HepG2 (cell line): ENCODE data around the gene ATP4B. TPM values are rescaled to one million over a fixed set of nuclear protein-coding genes. Genes with fewer than 3 reads are reported as not detected.

Source experiments
- ATAC-seq: fragments of 200-7000 bp; cut with Tn5 transposase; 3 replicates; pipeline ENCODE4 v1.9.1; 2020; ENCODE audit warnings: mild to moderate bottlenecking, moderate library complexity
- BruUV-seq: library from RNA; stranded (reverse); fragments of 400-500 nt; replicated peaks from 2 replicates; lab custom pipeline; 2021; lab: Mats Ljungman, UMichigan
- CTCF ChIA-PET: fragments of 300-600 bp; formaldehyde crosslinking; extraction: SDS; loops from one replicate; lab custom pipeline; 2021; ENCODE audit warnings: low total read pairs, inconsistent platforms, low intra/inter-chr PET ratio; lab: Yijun Ruan, JAX
- POLR2A ChIA-PET: fragments of 350-600 bp; sonication (Branson Sonifier 250); formaldehyde crosslinking; loops from one replicate; lab custom pipeline; 2020; ENCODE audit warnings: antibody characterized with exemption, inconsistent platforms; lab: Yijun Ruan, JAX
- DNase-seq: peaks from one replicate; pipeline ENCODE4 v3.0.0-alpha.2; 2015; ENCODE audit warnings: low spot score
- FAIRE-seq: peaks from 3 replicates; lab custom pipeline; 2011; peaks lifted over from hg19 to GRCh38; lab: Jason Lieb, UNC
- H2AFZ ChIP-seq: one replicate; pipeline ENCODE4 v1.6.1; 2011; ENCODE audit warnings: low read length, inconsistent platforms
- H3K27ac ChIP-seq: fragments of 300-600 bp; 3 replicates; pipeline ENCODE4 v1.8.0; 2011; ENCODE audit warnings: mixed run types, mild to moderate bottlenecking, mixed read lengths, low read length, inconsistent platforms; ENCODE audit not compliant: insufficient read depth; ENCODE audit errors: extremely low read length
- H3K27me3 ChIP-seq, 2 experiments: fragments of 200-600 bp in 1 of 2; 2 replicates in 1 of 2; 3 replicates in 1 of 2; pipeline versions ENCODE4 v1.6.0 to v1.8.0; 2011; ENCODE audit warnings: low read length in 2 of 2, mild to moderate bottlenecking in 2 of 2, moderate library complexity in 2 of 2, inconsistent platforms in 1 of 2; ENCODE audit not compliant: insufficient read depth in 2 of 2, control insufficient read depth in 1 of 2
- H3K36me3 ChIP-seq, 2 experiments: fragments of 200-600 bp in 1 of 2; replicated peaks in 1 of 2; 2 replicates in 1 of 2; 3 replicates in 1 of 2; pipeline versions ENCODE4 v1.5.1 to v1.8.0; 2011; ENCODE audit warnings: low read length in 2 of 2, inconsistent platforms in 1 of 2; ENCODE audit not compliant: insufficient read depth in 2 of 2, control insufficient read depth in 1 of 2
- H3K4me1 ChIP-seq: 2 replicates; pipeline ENCODE4 v1.5.1; 2012; ENCODE audit warnings: low read length, inconsistent platforms; ENCODE audit not compliant: insufficient read depth
- H3K4me2 ChIP-seq: 2 replicates; pipeline ENCODE4 v1.6.0; 2011; ENCODE audit warnings: low read depth, low read length, inconsistent platforms
- H3K4me3 ChIP-seq, 3 experiments: fragments of 200-600 bp in 1 of 3; sonication (generic), shearing (Covaris generic) in 1 of 3; replicated peaks in 1 of 3; 2 replicates each; pipeline ENCODE4 v1.5.1; 2011 to 2016; ENCODE audit warnings: low read length in 3 of 3, inconsistent platforms in 2 of 3, low read depth in 2 of 3, mild to moderate bottlenecking in 2 of 3, control low read depth in 1 of 3, mixed read lengths in 1 of 3; ENCODE audit not compliant: insufficient read depth in 1 of 3
- H3K79me2 ChIP-seq: one replicate; pipeline ENCODE4 v1.6.1; 2011; ENCODE audit warnings: low read length, inconsistent platforms; ENCODE audit not compliant: insufficient read depth
- H3K9ac ChIP-seq: 2 replicates; pipeline ENCODE4 v1.6.0; 2011; ENCODE audit warnings: mild to moderate bottlenecking, low read depth, low read length, inconsistent platforms; ENCODE audit not compliant: insufficient read depth
- H3K9me3 ChIP-seq: 2 replicates; pipeline ENCODE4 v1.5.1; 2012; ENCODE audit warnings: mild to moderate bottlenecking, low read length
- H4K20me1 ChIP-seq: 2 replicates; pipeline ENCODE4 v1.6.0; 2011; ENCODE audit warnings: inconsistent platforms, mild to moderate bottlenecking, low read length, moderate library complexity; ENCODE audit not compliant: insufficient read depth
- ARNT2 ChIP-seq: sonication (generic); formaldehyde crosslinking; IDR thresholded peaks from 2 replicates; pipeline ENCODE4 v1.8.0; 2022; ENCODE audit warnings: mild to moderate bottlenecking, low read depth, missing genetic modification reagents, moderate library complexity
- CHD4 ChIP-seq: fragments of 200-600 bp; sonication (generic); IDR thresholded peaks from 2 replicates; pipeline ENCODE4 v1.7.0; 2017; ENCODE audit warnings: mild to moderate bottlenecking, low read length, borderline replicate concordance
- GABPB1 ChIP-seq: IDR thresholded peaks from 2 replicates; pipeline ENCODE4 v1.6.1; 2016; ENCODE audit warnings: mild to moderate bottlenecking, missing genetic modification reagents, moderate library complexity, missing compliant biosample characterization
- HIVEP1 ChIP-seq: sonication (generic); formaldehyde crosslinking; IDR thresholded peaks from 2 replicates; pipeline ENCODE4 v1.4.0; 2020; ENCODE audit warnings: mild to moderate bottlenecking, missing genetic modification reagents
- HNRNPH1 ChIP-seq: fragments of 200-400 bp; formaldehyde crosslinking; optimal IDR thresholded peaks from 2 replicates; pipeline ENCODE3; 2017; ENCODE audit warnings: mild to moderate bottlenecking, low read depth, low read length
- HOXA3 ChIP-seq: sonication (generic); formaldehyde crosslinking; IDR thresholded peaks from 2 replicates; pipeline ENCODE4 v1.5.0; 2020; ENCODE audit warnings: missing genetic modification reagents
- IKZF4 ChIP-seq: sonication (generic); formaldehyde crosslinking; IDR thresholded peaks from 2 replicates; pipeline ENCODE4 v1.5.1; 2020; ENCODE audit warnings: borderline replicate concordance, mild to moderate bottlenecking, low read depth, missing genetic modification reagents; ENCODE audit errors: not compliant biosample characterization
- MYC ChIP-seq: sonication (generic); formaldehyde crosslinking; IDR thresholded peaks from 2 replicates; pipeline ENCODE4 v1.9.0; 2021; ENCODE audit warnings: missing genetic modification reagents, borderline replicate concordance
- NR2C2 ChIP-seq: sonication (generic); formaldehyde crosslinking; IDR thresholded peaks from 2 replicates; pipeline ENCODE4 v1.4.0; 2020; ENCODE audit warnings: missing genetic modification reagents, mild to moderate bottlenecking, moderate library complexity, borderline replicate concordance
- TERF1 ChIP-seq: sonication (generic); formaldehyde crosslinking; IDR thresholded peaks from 2 replicates; pipeline ENCODE4 v1.8.0; 2022; ENCODE audit warnings: mild to moderate bottlenecking, missing genetic modification reagents, moderate library complexity
- ZBTB21 ChIP-seq: sonication (generic); formaldehyde crosslinking; IDR thresholded peaks from 2 replicates; pipeline ENCODE4 v1.4.0; 2020; ENCODE audit warnings: missing genetic modification reagents
- ZBTB26 ChIP-seq: IDR thresholded peaks from 2 replicates; pipeline ENCODE4 v1.6.1; 2016; ENCODE audit warnings: missing compliant biosample characterization, missing genetic modification reagents, borderline replicate concordance
- ZFP62 ChIP-seq: sonication (generic); formaldehyde crosslinking; IDR thresholded peaks from 2 replicates; pipeline ENCODE4 v1.4.0; 2020; ENCODE audit warnings: missing genetic modification reagents
- ZNF138 ChIP-seq: sonication (generic); formaldehyde crosslinking; IDR thresholded peaks from 2 replicates; pipeline ENCODE4 v1.5.0; 2020; ENCODE audit warnings: mild to moderate bottlenecking, low read depth, missing genetic modification reagents
- ZNF274 ChIP-seq: sonication (generic); formaldehyde crosslinking; IDR thresholded peaks from 2 replicates; pipeline ENCODE4 v1.5.1; 2020; ENCODE audit warnings: mild to moderate bottlenecking, missing genetic modification reagents
- ZNF501 ChIP-seq: sonication (generic); formaldehyde crosslinking; IDR thresholded peaks from 2 replicates; pipeline ENCODE4 v1.5.1; 2020; ENCODE audit warnings: mild to moderate bottlenecking, moderate library complexity, missing genetic modification reagents
- ZNF878 ChIP-seq: sonication (generic); formaldehyde crosslinking; IDR thresholded peaks from 2 replicates; pipeline ENCODE4 v1.8.1; 2023; ENCODE audit warnings: mild to moderate bottlenecking, missing genetic modification reagents, moderate library complexity
- WGBS: methylation state at CpG from one replicate; pipeline ENCODE4 v1.1.6; 2017; ENCODE audit warnings: low lambda C conversion rate; 5-methylcytosine and 5-hydroxymethylcytosine counted together
- in situ Hi-C: cut with HindIII; loops from 2 replicates; pipeline ENCODE4 v1.10.0; 2017; ENCODE audit warnings: low pct_unique_long_range_greater_than_20kb; ENCODE audit not compliant: extremely low pct_ligation_motif_present
- intact Hi-C: fragments of 100-400 bp; cut with micrococcal nuclease; formaldehyde crosslinking; loops from one replicate; pipeline ENCODE4 v1.10.0; 2022; ENCODE audit not compliant: unreplicated experiment
- polyA plus RNA-seq, 8 experiments: library from polyadenylated mRNA; depleted of rRNA in 3 of 8; stranded (reverse) in 7 of 8; unstranded in 1 of 8; fragments of >200 nt; fragmentation: Illumina TruSeq in 4 of 8; extraction: Trizol in 4 of 8; gene quantifications; 2 replicates each; pipeline versions ENCODE4 v1.2.1 to v1.2.3, GENCODE V29; 2011 to 2016; ENCODE audit warnings: low read depth in 4 of 8, missing spikeins in 1 of 8, mixed read lengths in 1 of 8; ENCODE audit not compliant: insufficient read depth in 1 of 8
- total RNA-seq, 5 experiments: library from RNA; depleted of rRNA; stranded (reverse); fragments of >200 nt; fragmentation: Illumina TruSeq; extraction: Trizol; gene quantifications; 2 replicates each; pipeline ENCODE4 v1.2.3, GENCODE V29; 2016; ENCODE audit warnings: low read depth in 1 of 5
- TF ChIP-seq, protein P1 (sequence below): IDR thresholded peaks from 2 replicates; pipeline ENCODE4 v1.6.1; 2016; ENCODE audit warnings: low read depth, borderline replicate concordance
- TF ChIP-seq, protein P2 (sequence below): sonication (generic); formaldehyde crosslinking; IDR thresholded peaks from 2 replicates; pipeline ENCODE4 v1.8.0; 2022; ENCODE audit warnings: missing genetic modification reagents, low read depth, mild to moderate bottlenecking, borderline replicate concordance

ATP4B gene
- total and polyA plus RNA-seq, 2 of the 13 experiments (the other 11 are each of a cell fraction or from before 2014, with no cell fraction given) = not detected

DNA sequence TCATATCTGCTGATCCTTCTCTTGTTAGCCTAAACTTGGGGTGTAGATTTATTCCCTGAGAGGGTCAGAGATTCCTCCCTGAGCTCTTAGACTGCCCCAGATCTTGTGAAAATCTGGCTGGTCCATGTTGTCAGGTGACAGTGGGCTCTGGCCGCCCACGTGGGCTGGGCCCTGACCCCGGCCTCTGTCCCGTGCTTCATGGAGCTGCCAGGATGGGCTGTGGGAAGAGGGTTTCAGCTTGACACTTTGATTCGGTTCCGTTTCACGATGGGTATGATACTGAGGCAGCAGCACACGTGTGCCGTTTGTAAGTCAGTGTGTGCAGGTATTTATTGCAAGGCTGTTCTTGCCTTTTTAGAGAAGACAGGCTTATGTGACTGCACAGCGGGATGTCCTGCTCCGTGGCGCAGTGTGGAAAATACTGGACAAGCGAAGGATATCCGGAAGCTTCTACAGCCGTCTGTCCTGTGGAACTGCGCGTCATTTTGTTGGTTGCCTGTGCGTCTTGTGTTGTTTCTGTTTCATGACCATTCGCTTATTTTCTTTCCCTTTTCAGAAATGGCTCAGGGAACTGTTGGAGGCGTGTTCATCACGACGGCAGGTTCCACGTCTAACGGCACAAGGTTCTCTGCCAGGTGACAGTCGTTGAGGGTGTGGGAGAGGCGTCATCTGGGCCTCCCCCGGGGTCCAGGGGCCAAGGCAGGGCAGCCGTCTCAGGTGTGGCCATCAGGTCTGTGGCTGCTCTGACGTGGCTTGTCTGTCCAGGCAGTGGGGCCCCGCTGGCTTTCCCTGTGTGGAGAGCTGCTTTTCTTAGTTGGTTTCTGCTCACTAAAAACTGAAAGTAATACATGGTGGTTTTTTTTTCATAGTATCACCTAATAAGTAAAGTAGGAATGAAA lies 20.5 kb downstream of the ATP4B start (continued):
- TF ChIP-seq ZBTB26 (CRISPR knock-in tag) (no peak), MYC (no peak), ZNF138 (CRISPR knock-in tag) (no peak), NR2C2 (CRISPR knock-in tag) (no peak), IKZF4 (CRISPR knock-in tag) (no peak)

DNA sequence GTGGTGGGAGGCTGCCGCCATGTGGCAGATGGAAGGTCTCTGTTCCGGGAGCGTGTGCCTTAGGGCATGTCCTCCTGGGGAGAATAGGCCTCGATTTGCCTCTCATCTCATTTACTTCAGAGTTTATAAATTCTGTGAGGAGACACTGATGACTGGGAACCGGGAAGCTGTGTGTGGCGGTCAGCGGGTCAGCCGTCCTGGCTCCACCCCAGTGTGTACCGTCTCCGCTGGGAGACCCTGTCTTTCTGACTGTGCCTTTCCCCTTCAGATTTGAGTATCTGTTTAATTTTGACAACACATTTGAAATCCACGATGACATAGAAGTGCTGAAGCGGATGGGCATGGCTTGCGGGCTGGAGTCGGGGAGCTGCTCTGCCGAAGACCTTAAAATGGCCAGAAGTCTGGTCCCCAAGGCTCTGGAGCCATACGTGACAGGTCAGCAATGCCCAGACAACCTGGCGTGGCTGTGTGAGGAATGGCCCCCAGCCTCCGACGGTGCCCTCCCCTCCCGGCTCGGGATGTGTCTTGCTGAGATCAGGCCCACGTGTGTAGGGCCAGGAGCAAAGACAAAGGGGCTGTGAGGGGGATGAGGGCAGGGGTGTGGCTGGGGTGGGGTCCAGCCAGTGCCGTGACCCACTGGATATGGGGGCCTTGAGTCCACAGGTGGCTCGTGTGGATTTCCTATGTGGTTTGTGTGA lies 21.6 kb downstream of the ATP4B start:
- FAIRE-seq (no peak), DNase-seq (no peak), ATAC-seq (no peak)
- H3K27me3 ChIP-seq = no peaks in the 10 kb centered on the region
- H4K20me1 ChIP-seq = 0 out of 2 replicates have a peak, but pooled peaks cover 3% of the 10 kb centered on the region
- BruUV-seq = no TSS peak
- 98% methylated on average over 23 of the region's 24 CpGs for WGBS
- H3K27ac ChIP-seq = no peak overlapping the region
- in situ Hi-C loops (no loop called here), intact Hi-C loops (no loop called here)
- no peaks in the 10 kb centered on the region for H3K79me2 ChIP-seq
- no peaks in the 10 kb centered on the region for H3K9me3 ChIP-seq
- POLR2A ChIA-PET = no interaction called here
- no peak overlapping the region for H3K4me3 ChIP-seq
- no peaks in the 10 kb centered on the region for H3K4me1 ChIP-seq
- peaks cover 35 to 89% of the 10 kb centered on the region in 2 experiments for H3K36me3 ChIP-seq
- H3K4me2 ChIP-seq = no peak overlapping the region
- CTCF ChIA-PET = no interaction called here
- no peak overlapping the region for H2AFZ ChIP-seq
- H3K9ac ChIP-seq = no peak overlapping the region
- TF ChIP-seq ZNF274 (CRISPR knock-in tag) = no peak
- no peak for TF ChIP-seq TERF1 (CRISPR knock-in tag)
- no peak for TF ChIP-seq HOXA3
- TF ChIP-seq, protein P1, sequence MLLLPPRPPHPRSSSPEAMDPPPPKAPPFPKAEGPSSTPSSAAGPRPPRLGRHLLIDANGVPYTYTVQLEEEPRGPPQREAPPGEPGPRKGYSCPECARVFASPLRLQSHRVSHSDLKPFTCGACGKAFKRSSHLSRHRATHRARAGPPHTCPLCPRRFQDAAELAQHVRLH = no peak
- TF ChIP-seq CHD4 = no peak
- no peak for TF ChIP-seq HIVEP1
- no peak for TF ChIP-seq ZNF878
- TF ChIP-seq HNRNPH1 = no peak
- TF ChIP-seq ARNT2 (CRISPR knock-in tag) = no peak
- TF ChIP-seq, protein P2, sequence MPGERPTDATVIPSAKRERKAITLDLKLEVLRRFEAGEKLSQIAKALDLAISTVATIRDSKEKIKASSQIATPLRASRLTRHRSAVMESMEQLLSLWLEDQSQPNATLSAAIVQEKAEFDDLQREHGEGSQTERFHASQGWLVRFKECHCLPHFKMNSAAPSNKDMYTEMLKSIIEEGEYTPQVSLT (CRISPR knock-in tag) = no peak
- TF ChIP-seq ZNF501 = no peak
- TF ChIP-seq ZFP62 (CRISPR knock-in tag) = no peak
- no peak for TF ChIP-seq GABPB1 (CRISPR knock-in tag)
- TF ChIP-seq ZBTB21 (CRISPR knock-in tag) = no peak
